PC-9 (cell line): ENCODE measurements around the gene RALGPS1. TPM values are rescaled to one million over a fixed set of nuclear protein-coding genes. Genes with fewer than 3 reads are reported as not detected.
A peak's percentile ranks its signal among the peaks of the same experiment; 100 is the strongest.

Experiments
- BruUV-seq: library from RNA; stranded (reverse); fragments of 400-500 nt; replicated peaks from 2 replicates; lab custom pipeline; 2021; lab: Mats Ljungman, UMichigan
- CTCF ChIA-PET: fragments of 300-600 bp; sonication (Branson Sonifier 250); formaldehyde crosslinking; loops from one replicate; lab custom pipeline; 2022; ENCODE audit warnings: antibody characterized with exemption; lab: Charles Lee
- POLR2A ChIA-PET: fragments of 300-600 bp; sonication (Branson Sonifier 250); formaldehyde crosslinking; loops from one replicate; lab custom pipeline; 2022; ENCODE audit warnings: antibody characterized with exemption; ENCODE audit not compliant: unreplicated experiment; lab: Charles Lee
- DNase-seq, 2 experiments: peaks; one replicate each; pipeline versions ENCODE4 v3.0.0 to v3.0.0-alpha.2; 2015 to 2022; ENCODE audit warnings: mixed read lengths in 1 of 2
- H2AFZ ChIP-seq: fragments of 200-600 bp; sonication (generic); 2 replicates; pipeline ENCODE4 v1.8.1; 2017; ENCODE audit warnings: antibody characterized with exemption
- H3F3A ChIP-seq: fragments of 200-600 bp; sonication (generic); 2 replicates; pipeline ENCODE4 v1.8.1; 2017; ENCODE audit warnings: antibody characterized with exemption, mild to moderate bottlenecking, low read depth; ENCODE audit not compliant: insufficient read depth
- H3K27ac ChIP-seq: fragments of 200-600 bp; sonication (generic); 2 replicates; pipeline ENCODE4 v1.6.1; 2016; ENCODE audit warnings: mixed run types
- H3K27me3 ChIP-seq: fragments of 200-600 bp; sonication (generic); 2 replicates; pipeline ENCODE4 v1.6.1; 2016; ENCODE audit warnings: low read depth, mixed run types; ENCODE audit not compliant: insufficient read depth
- H3K36me3 ChIP-seq: fragments of 200-600 bp; sonication (generic); 2 replicates; pipeline ENCODE4 v1.6.1; 2016; ENCODE audit warnings: low read depth, mixed run types
- H3K4me1 ChIP-seq: fragments of 200-600 bp; sonication (generic); replicated peaks from 2 replicates; pipeline ENCODE4 v1.6.1; 2016; ENCODE audit warnings: mixed run types; ENCODE audit not compliant: insufficient read depth
- H3K4me2 ChIP-seq: fragments of 200-600 bp; sonication (generic); 2 replicates; pipeline ENCODE4 v1.6.1; 2017; ENCODE audit warnings: mixed run types
- H3K4me3 ChIP-seq: fragments of 200-600 bp; sonication (generic); 2 replicates; pipeline ENCODE4 v1.6.1; 2016; ENCODE audit warnings: mixed run types
- H3K79me2 ChIP-seq: fragments of 200-600 bp; sonication (generic); 2 replicates; pipeline ENCODE4 v1.6.1; 2017; ENCODE audit warnings: low read depth, mixed run types
- H3K9me2 ChIP-seq: fragments of 200-600 bp; sonication (generic); 2 replicates; pipeline ENCODE4 v1.8.1; 2017; ENCODE audit warnings: mild to moderate bottlenecking; ENCODE audit not compliant: insufficient read depth
- H3K9me3 ChIP-seq: fragments of 200-600 bp; sonication (generic); 2 replicates; pipeline ENCODE4 v1.8.1; 2016; ENCODE audit warnings: low read depth; ENCODE audit not compliant: insufficient read depth
- H4K20me1 ChIP-seq: fragments of 200-600 bp; sonication (generic); 2 replicates; pipeline ENCODE4 v1.8.1; 2017; ENCODE audit not compliant: insufficient read depth
- EZH2 ChIP-seq: fragments of 200-600 bp; sonication (generic); IDR thresholded peaks from 2 replicates; pipeline ENCODE4 v1.8.0; 2017; ENCODE audit warnings: antibody characterized with exemption, low read depth
- intact Hi-C: fragments of 100-400 bp; cut with micrococcal nuclease; formaldehyde crosslinking; loops from one replicate; pipeline ENCODE4 v1.10.0; 2022; ENCODE audit not compliant: unreplicated experiment
- total RNA-seq: library from RNA; stranded (reverse); gene quantifications from 2 replicates; pipeline ENCODE4 v1.2.3, GENCODE V29; 2021
- TF ChIP-seq, protein P1 (sequence below): fragments of 200-600 bp; sonication (generic); conservative IDR thresholded peaks from 2 replicates; pipeline ENCODE4 v1.6.1; 2017; ENCODE audit warnings: mixed run types, antibody characterized with exemption, mild to moderate bottlenecking, moderate library complexity

The RALGPS1 gene
- total RNA-seq, 1 experiment from 2014 or later: 23.3 TPM

DNA sequence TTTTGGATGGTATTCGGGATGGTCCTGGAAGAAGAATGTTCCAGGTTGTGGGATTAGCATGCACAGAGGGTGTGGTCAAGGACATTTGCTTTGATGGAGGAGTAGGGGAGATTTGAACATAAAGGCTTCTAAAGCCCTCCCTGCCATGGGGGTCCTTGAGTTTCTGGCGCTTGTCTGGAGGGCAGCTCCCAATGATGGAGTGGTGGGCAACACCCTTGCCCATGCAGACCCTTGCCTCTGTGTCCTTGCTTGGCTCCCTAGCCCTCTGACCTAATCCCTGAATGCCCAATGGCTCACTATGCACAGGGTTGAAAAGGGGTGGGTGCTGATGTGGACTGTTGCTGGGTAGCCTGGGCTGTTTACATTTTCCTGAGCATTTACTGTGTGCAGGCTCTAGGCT, 66.6 kb downstream of the RALGPS1 start:
- H3K4me2 ChIP-seq: no peak overlapping the region
- peaks cover 31% of the 10 kb centered on the region for H3K4me1 ChIP-seq
- TF ChIP-seq, protein P1, sequence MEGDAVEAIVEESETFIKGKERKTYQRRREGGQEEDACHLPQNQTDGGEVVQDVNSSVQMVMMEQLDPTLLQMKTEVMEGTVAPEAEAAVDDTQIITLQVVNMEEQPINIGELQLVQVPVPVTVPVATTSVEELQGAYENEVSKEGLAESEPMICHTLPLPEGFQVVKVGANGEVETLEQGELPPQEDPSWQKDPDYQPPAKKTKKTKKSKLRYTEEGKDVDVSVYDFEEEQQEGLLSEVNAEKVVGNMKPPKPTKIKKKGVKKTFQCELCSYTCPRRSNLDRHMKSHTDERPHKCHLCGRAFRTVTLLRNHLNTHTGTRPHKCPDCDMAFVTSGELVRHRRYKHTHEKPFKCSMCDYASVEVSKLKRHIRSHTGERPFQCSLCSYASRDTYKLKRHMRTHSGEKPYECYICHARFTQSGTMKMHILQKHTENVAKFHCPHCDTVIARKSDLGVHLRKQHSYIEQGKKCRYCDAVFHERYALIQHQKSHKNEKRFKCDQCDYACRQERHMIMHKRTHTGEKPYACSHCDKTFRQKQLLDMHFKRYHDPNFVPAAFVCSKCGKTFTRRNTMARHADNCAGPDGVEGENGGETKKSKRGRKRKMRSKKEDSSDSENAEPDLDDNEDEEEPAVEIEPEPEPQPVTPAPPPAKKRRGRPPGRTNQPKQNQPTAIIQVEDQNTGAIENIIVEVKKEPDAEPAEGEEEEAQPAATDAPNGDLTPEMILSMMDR: no peak
- TF ChIP-seq EZH2: no peak
- ChIA-PET CTCF (no interaction called here), POLR2A (interaction anchor here (0.6 kb wide), 1 partner anchor 133 kb away, joined by 3 read pairs; no protein-coding TSS in a partner anchor)
- no peak overlapping the region for H2AFZ ChIP-seq
- no peak overlapping the region for H3K27ac ChIP-seq
- H3K36me3 ChIP-seq: no peaks in the 10 kb centered on the region
- no peaks in the 10 kb centered on the region for H3K79me2 ChIP-seq
- BruUV-seq: no TSS peak
- no peaks in the 10 kb centered on the region; the same call in 1 of the 2 replicates for H3K9me3 ChIP-seq
- intact Hi-C loops: no loop called here
- no peak overlapping the region for H3K4me3 ChIP-seq
- H4K20me1 ChIP-seq: no peaks in the 10 kb centered on the region
- DNase-seq: no peak
- no peaks in the 10 kb centered on the region for H3K27me3 ChIP-seq
- peaks cover 28% of the 10 kb centered on the region for H3F3A ChIP-seq
- H3K9me2 ChIP-seq: no peaks in the 10 kb centered on the region

DNA sequence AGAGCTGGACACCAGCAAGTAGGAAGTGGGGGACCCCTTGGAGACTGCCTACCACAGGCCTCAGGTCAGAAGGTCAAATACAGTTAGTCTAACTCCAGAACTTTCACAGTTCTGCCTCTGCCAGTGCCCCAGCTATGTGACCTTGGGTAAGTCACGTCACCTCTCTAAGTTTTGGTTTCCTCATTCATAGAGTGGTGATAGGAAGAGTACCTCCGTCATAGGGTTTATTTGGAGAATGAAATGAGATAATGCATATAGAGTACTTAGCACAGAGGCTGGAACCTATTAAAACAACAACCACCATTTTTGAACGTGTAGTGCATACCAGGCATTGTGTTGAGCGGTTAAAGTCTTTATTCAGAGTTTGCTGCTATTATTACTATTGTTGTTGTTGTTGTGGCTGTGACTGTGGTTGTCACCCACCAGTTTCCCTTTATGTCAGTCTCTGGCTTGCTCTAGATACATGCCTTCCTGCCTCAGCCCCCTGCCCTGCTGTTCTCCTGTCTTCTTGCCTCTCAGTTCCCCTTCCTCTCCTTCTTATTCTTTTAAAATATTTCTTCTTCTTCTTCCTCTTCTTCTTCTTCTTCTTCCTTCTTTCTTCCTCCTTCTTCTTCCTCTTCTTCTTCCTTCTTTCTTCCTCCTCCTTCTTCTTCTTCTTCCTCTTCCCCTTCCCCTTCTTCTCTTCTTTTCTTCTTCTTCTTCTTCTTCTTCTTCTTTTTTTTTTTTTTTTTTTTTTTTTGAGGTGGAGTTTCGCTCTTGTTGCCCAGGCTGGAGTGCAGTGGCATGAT, 67.8 kb downstream of the RALGPS1 start:
- Histone ChIP-seq H3F3A (peaks cover 40% of the 10 kb centered on the region), H3K4me3 (no peak overlapping the region), H2AFZ (no peak overlapping the region), H3K79me2 (no peaks in the 10 kb centered on the region), H3K4me1 (peaks cover 43% of the 10 kb centered on the region), H3K9me3 (no peaks in the 10 kb centered on the region; the same call in 1 of the 2 replicates), H4K20me1 (no peaks in the 10 kb centered on the region), H3K36me3 (no peaks in the 10 kb centered on the region), H3K27ac (no peak overlapping the region), H3K9me2 (no peaks in the 10 kb centered on the region), H3K4me2 (no peak overlapping the region), H3K27me3 (no peaks in the 10 kb centered on the region)
- BruUV-seq: no TSS peak
- TF ChIP-seq, protein P1: no peak
- TF ChIP-seq EZH2: no peak
- CTCF ChIA-PET: no interaction called here
- intact Hi-C loops: no loop called here
- POLR2A ChIA-PET: no interaction called here
- DNase-seq: no peak

DNA sequence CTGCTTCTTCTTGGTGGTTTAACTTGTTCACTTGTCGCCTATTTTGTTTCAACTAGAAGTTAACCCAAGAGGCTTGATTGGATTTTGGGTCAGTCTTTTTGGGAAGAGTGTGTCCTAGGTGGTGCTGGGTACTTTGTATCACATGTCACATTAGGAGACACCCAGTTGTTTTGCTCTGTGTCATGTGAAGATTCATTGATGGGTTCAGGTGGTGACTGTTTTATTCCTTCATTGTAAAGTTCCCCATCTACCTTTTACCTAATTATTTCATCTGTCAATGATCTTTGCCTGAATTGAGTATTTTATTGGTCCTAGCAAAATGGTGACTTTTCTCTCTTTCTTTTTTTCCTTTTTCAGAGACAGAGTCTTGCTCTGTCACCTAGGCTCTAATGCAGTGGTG, 69.2 kb downstream of the RALGPS1 start:
- no peak for DNase-seq
- H3K79me2 ChIP-seq: no peaks in the 10 kb centered on the region
- no peaks in the 10 kb centered on the region for H3K27me3 ChIP-seq
- intact Hi-C loops: no loop called here
- TF ChIP-seq, protein P1: no peak
- no peak for TF ChIP-seq EZH2
- no TSS peak for BruUV-seq
- peak overlapping the region; percentile 87 for H3K27ac ChIP-seq
- peaks cover 42% of the 10 kb centered on the region for H3F3A ChIP-seq
- no peak overlapping the region; the same call in 1 of the 2 replicates for H3K4me2 ChIP-seq
- ChIA-PET CTCF (interaction anchor here (0.9 kb wide), 1 partner anchor 17 kb away, joined by 3 read pairs; no protein-coding TSS in a partner anchor), POLR2A (no interaction called here)
- H3K9me3 ChIP-seq: no peaks in the 10 kb centered on the region; the same call in 1 of the 2 replicates
- no peaks in the 10 kb centered on the region for H4K20me1 ChIP-seq
- H3K36me3 ChIP-seq: no peaks in the 10 kb centered on the region
- peaks cover 48% of the 10 kb centered on the region for H3K4me1 ChIP-seq
- no peaks in the 10 kb centered on the region for H3K9me2 ChIP-seq
- H3K4me3 ChIP-seq: no peak overlapping the region
- no peak overlapping the region for H2AFZ ChIP-seq
